Stimulated activated naive CD8-positive, alpha-beta T cell treated with anti-CD3 and anti-CD28 coated beads, Interleukin-15, amount 100 ng/mL, for 72 hours (primary cell): ENCODE measurements around the gene SPATA3.
"Not testable (repeated sequence)": the region's sequence is repeated elsewhere in the genome, so short reads cannot be mapped to it uniquely, and the experiment has no call there.

ENCODE experiments used
- ATAC-seq: fragments of 150-1000 bp; cut with Tn5 transposase; 2 replicates; pipeline ENCODE4 v1.10.0; 2021; ENCODE audit warnings: mild to moderate bottlenecking, moderate library complexity
- DNase-seq, 2 donors: peaks; one replicate each; pipeline ENCODE4 v3.0.0; 2021 to 2022
- H3K27ac Mint-ChIP-seq, 2 donors: one replicate each; pipeline ENCODE4 v1.8.0; 2022; ENCODE audit warnings: mild to moderate bottlenecking in 2 of 2, mixed read lengths in 2 of 2, moderate library complexity in 2 of 2
- H3K27me3 Mint-ChIP-seq: one replicate; pipeline ENCODE4 v1.8.0; 2022; ENCODE audit warnings: mixed read lengths
- H3K4me1 Mint-ChIP-seq: one replicate; pipeline ENCODE4 v1.8.0; 2022; ENCODE audit warnings: mild to moderate bottlenecking, mixed read lengths
- H3K4me3 Mint-ChIP-seq, 2 donors: one replicate each; pipeline ENCODE4 v1.8.0; 2022; ENCODE audit warnings: mild to moderate bottlenecking in 2 of 2, mixed read lengths in 2 of 2, moderate library complexity in 1 of 2
- H3K9me3 Mint-ChIP-seq, 2 donors: one replicate each; pipeline ENCODE4 v1.8.0; 2022; ENCODE audit warnings: mixed read lengths in 2 of 2

Gene SPATA3

GRCh38 chr2:230958820-230959756 lies 36.8 kb upstream of the SPATA3 start:
- H3K4me3 Mint-ChIP-seq: peak overlapping the region; percentile 91 to 96
- DNase-seq: no peak
- H3K27me3 Mint-ChIP-seq: peaks cover 15% of the 10 kb centered on the region
- peaks cover 0 to 10% of the 10 kb centered on the region in 2 donors for H3K9me3 Mint-ChIP-seq
- no peak overlapping the region for H3K27ac Mint-ChIP-seq
- H3K4me1 Mint-ChIP-seq: peaks cover 75% of the 10 kb centered on the region
- no peak for ATAC-seq

- H3K9me3 Mint-ChIP-seq: peaks cover 0 to 10% of the 10 kb centered on the region in 2 donors
- ATAC-seq (no peak), DNase-seq (no peak)
- no peak overlapping the region for H3K27ac Mint-ChIP-seq
- H3K27me3 Mint-ChIP-seq: peaks cover 15% of the 10 kb centered on the region
- no peak overlapping the region for H3K4me3 Mint-ChIP-seq
- H3K4me1 Mint-ChIP-seq: peaks cover 65% of the 10 kb centered on the region
These were observed 35.9 kb upstream of the SPATA3 start for GRCh38 chr2:230960026-230960425.

- ATAC-seq: no peak
- Mint-ChIP-seq H3K4me1 (peaks cover 63% of the 10 kb centered on the region), H3K27ac (no peak overlapping the region), H3K27me3 (peaks cover 15% of the 10 kb centered on the region), H3K4me3 (no peak overlapping the region), H3K9me3 (peaks cover 0 to 10% of the 10 kb centered on the region in 2 donors)
- DNase-seq: no peak
These were observed 34.8 kb upstream of the SPATA3 start for GRCh38 chr2:230961091-230961491.

GRCh38 chr2:230964136-230964730 lies 31.7 kb upstream of the SPATA3 start:
- H3K27me3 Mint-ChIP-seq: peaks cover 15% of the 10 kb centered on the region
- H3K4me1 Mint-ChIP-seq: peaks cover 60% of the 10 kb centered on the region
- DNase-seq (no peak), ATAC-seq (peak; percentile 45)
- H3K4me3 Mint-ChIP-seq: no peak overlapping the region
- H3K27ac Mint-ChIP-seq: no peak overlapping the region
- peaks cover 0 to 10% of the 10 kb centered on the region in 2 donors for H3K9me3 Mint-ChIP-seq

DNA sequence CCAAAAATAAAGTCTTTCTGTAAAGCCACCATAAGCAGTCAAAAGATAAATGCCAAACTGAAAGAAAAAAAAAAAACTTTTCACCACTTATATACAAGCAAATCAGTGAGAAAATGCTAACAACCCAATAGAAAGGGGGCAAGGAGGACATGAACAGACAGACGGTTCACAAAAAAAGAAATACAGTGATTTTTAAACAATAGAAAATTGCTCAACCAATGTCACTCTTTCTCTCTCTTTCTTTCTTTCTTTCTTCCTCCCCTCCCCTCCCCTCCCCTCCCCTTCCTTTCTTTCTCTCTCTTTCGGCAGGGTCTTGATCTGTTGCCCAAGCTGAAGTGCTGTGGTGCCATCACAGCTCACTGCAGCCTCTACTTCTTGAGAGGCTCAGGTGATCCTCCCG lies 28.8 kb upstream of the SPATA3 start:
- ATAC-seq (no peak), DNase-seq (no peak)
- H3K4me1 Mint-ChIP-seq: peaks cover 64% of the 10 kb centered on the region
- peak overlapping the region in 1 of 2 donors; percentile 76 for H3K27ac Mint-ChIP-seq
- H3K4me3 Mint-ChIP-seq: no peak overlapping the region
- peaks cover 3 to 10% of the 10 kb centered on the region in 2 donors for H3K9me3 Mint-ChIP-seq
- H3K27me3 Mint-ChIP-seq: no peaks in the 10 kb centered on the region

DNA sequence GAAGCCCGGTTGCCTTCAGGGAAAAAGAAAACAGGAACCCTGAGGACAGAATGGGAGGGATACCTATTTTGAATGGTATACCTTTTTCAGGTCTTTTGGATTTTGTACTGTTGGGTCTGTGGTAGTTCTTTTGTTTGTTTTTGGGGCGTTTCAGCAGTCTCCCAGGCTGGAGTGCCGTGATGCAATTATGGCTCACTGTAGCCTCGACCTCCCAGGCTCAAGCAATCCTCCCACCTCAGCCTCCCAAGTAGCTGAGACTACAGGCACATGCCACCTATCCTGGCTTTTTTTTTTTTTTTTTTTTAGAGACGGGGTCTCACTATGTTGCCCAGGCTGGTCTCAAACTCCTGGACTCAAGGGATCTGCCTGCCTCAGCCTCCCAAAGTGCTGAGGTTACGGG lies 27.6 kb upstream of the SPATA3 start:
- not testable (repeated sequence) for ATAC-seq, H3K27ac Mint-ChIP-seq, H3K27me3 Mint-ChIP-seq, H3K9me3 Mint-ChIP-seq, DNase-seq
- H3K4me1 Mint-ChIP-seq: peaks cover 66% of the 10 kb centered on the region
- peak overlapping the region in 1 of 2 donors; percentile 32 for H3K4me3 Mint-ChIP-seq

DNA sequence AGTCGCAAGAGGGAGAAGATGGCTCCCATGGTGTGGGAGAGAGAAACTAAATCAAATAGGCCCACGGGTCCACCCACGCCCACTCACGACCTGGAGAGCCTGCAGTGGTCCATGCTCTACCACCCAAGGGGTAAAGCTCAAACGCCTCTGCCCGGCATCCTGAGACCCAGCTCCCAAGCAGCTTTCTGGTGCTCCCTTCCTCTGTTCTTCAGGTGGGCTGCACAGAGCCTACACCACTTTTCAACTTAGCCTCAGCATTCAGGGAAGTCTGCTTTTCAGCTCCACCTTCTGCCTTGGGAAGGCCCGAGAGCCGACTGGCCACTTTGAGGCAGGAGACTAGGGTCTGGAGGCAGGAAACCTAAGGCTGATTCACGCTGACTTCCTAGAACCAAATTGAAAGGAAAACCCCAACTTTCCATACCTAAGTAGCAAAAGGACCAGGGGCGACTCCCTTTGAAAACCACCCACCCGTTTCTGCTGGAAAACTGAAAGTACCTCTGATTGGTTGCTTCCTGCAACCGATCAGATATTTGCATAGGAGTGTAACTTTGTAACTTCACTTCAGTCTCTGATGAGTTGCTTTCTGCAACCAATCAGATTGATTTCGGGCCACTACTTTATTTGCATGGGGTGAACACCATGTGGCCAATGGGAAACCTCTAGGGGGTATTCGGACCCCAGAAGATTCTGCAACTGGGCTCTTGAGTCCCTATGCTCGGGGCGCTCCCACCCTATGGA lies 26.8 kb upstream of the SPATA3 start:
- Mint-ChIP-seq H3K9me3 (peaks cover 0 to 7% of the 10 kb centered on the region in 2 donors), H3K27ac (no peak overlapping the region), H3K27me3 (no peaks in the 10 kb centered on the region), H3K4me1 (peaks cover 65% of the 10 kb centered on the region), H3K4me3 (peak overlapping the region in 1 of 2 donors; percentile 44)
- DNase-seq (no peak), ATAC-seq (no peak)

DNA sequence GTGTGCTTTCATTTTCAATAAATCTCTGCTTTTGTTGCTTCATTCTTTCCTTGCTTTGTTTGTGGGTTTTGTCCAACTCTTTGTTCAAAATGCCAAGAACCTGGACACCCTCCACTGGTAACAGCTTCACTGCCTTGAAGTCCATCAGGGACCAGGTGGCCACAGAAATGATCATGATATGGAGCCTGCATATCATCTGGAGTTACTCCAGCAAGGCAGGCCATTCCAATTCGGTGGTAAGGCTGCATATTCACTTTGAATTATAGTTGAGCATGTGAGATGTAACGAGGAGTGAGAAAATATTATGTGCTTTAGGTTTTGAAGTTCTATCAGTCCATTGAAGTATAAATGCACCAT lies 26.3 kb upstream of the SPATA3 start:
- DNase-seq: no peak
- Mint-ChIP-seq H3K4me1 (peaks cover 70% of the 10 kb centered on the region), H3K27me3 (no peaks in the 10 kb centered on the region), H3K27ac (no peak overlapping the region), H3K4me3 (peak overlapping the region in 1 of 2 donors; percentile 44), H3K9me3 (peaks cover 2 to 7% of the 10 kb centered on the region in 2 donors)
- no peak for ATAC-seq

GRCh38 chr2:230972046-230972445 lies 23.9 kb upstream of the SPATA3 start:
- DNase-seq (no peak), ATAC-seq (no peak)
- no peak overlapping the region for H3K27ac Mint-ChIP-seq
- H3K4me1 Mint-ChIP-seq: peaks cover 84% of the 10 kb centered on the region
- H3K4me3 Mint-ChIP-seq: no peak overlapping the region
- H3K9me3 Mint-ChIP-seq: peaks cover 4 to 7% of the 10 kb centered on the region in 2 donors
- H3K27me3 Mint-ChIP-seq: no peaks in the 10 kb centered on the region

GRCh38 chr2:230974096-230974913 lies 21.6 kb upstream of the SPATA3 start:
- Mint-ChIP-seq H3K27ac (peak overlapping the region; percentile 91 to 94), H3K9me3 (peaks cover 4 to 7% of the 10 kb centered on the region in 2 donors), H3K27me3 (no peaks in the 10 kb centered on the region), H3K4me3 (peak overlapping the region; percentile 74 to 82), H3K4me1 (peaks cover 89% of the 10 kb centered on the region)
- DNase-seq (peak; percentile 90 to 96), ATAC-seq (peak; percentile 97)

DNA sequence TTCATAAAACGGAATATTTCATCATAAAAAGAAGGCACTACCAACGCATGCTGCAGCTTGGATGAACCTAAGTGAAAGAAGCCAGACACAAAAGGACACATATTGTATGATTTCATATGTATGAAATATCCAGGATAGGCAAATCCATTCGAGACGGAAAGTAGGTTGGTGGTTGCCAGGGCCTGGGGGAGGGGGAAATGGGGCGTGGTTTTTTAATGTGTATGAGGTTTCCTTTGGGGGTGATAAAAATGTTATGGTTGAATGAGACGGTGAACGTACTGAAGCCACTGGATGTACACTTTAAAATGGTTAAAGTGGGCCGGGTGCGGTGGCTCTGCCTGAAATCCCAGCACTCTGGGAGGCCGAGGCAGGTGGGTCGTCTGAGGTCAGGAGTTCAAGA lies 20.0 kb upstream of the SPATA3 start:
- ATAC-seq: no peak
- no peak for DNase-seq
- Mint-ChIP-seq H3K4me1 (peaks cover 86% of the 10 kb centered on the region), H3K4me3 (peak overlapping the region; percentile 16 to 46), H3K27ac (peak overlapping the region in 1 of 2 donors; percentile 77), H3K27me3 (no peaks in the 10 kb centered on the region), H3K9me3 (peaks cover 4 to 7% of the 10 kb centered on the region in 2 donors)

DNA sequence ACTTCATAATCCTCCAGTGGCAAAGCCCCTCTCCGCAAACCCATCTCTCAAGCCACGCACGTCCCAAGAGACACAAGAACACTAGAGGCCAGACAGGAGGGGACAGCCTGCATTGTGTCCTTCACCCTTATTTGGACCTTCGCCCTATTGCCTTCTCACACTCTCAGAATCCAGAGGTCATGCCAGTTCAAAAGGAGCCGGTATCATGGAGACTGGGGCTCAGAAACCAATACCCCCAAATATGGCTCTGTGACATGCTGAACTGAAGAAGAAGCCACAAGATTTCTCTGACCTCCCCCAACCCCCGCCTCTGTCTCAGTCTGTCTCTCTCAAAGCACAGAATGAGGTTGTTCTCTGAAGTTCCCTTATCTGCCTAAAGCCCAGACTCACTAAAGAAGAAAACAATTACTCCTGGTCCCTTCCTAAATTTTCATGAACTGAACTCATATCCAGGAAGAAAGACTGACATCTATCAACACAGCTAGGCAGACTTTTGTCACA lies 19.2 kb upstream of the SPATA3 start:
- Mint-ChIP-seq H3K4me3 (peak overlapping the region in 1 of 2 donors; percentile 1), H3K4me1 (peaks cover 91% of the 10 kb centered on the region), H3K27ac (peak overlapping the region in 1 of 2 donors; percentile 77), H3K27me3 (no peaks in the 10 kb centered on the region), H3K9me3 (peaks cover 4 to 7% of the 10 kb centered on the region in 2 donors)
- DNase-seq (no peak), ATAC-seq (no peak)

DNA sequence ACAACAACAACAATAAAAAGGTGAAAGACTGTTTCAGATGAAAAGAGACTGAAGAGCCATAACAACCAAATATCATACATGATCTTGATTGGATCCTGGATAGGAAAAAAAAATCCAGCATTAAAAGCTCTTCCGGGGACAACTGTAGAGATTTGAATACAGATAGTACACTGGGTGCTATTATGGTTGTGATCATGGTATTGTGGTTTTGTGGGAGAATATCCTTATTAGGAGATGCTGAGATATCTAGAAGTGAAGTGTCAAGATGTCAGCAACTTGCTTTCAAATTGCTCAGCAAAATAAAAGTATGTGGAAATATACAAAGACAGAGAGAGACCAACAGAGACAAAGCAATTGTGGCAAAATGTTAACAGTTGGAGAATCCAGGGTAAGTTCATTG lies 15.5 kb upstream of the SPATA3 start:
- DNase-seq: no peak
- Mint-ChIP-seq H3K9me3 (no peaks in the 10 kb centered on the region), H3K4me3 (peak overlapping the region; percentile 29 to 97), H3K27me3 (no peaks in the 10 kb centered on the region), H3K4me1 (peaks cover 91% of the 10 kb centered on the region), H3K27ac (no peak overlapping the region)
- no peak for ATAC-seq

DNA sequence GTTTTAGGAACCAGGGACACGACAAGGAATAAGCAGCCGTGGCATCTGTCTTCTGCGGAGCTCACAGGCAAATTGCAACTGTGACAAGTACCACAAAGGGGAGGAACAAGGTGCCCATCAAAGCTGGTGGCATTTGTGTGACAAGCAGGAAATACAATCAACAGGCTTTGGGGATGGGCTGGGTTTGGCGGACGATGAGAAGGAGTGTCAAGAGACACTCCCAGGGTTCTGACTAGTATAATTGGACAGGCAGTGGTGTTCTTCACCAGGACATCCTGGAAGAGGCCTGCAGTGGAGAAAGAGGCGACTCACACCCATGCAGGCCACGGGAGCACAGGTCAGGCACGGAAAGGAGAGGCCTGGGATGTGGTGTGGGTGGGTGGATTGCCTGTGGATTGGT lies 14.2 kb upstream of the SPATA3 start:
- DNase-seq: peak in 1 of 2 donors; percentile 60
- H3K4me1 Mint-ChIP-seq: peaks cover 91% of the 10 kb centered on the region
- H3K4me3 Mint-ChIP-seq: peak overlapping the region; percentile 85 to 97
- no peaks in the 10 kb centered on the region for H3K27me3 Mint-ChIP-seq
- H3K27ac Mint-ChIP-seq: peak overlapping the region; percentile 64 to 87
- peak; percentile 27 for ATAC-seq
- no peaks in the 10 kb centered on the region for H3K9me3 Mint-ChIP-seq

DNA sequence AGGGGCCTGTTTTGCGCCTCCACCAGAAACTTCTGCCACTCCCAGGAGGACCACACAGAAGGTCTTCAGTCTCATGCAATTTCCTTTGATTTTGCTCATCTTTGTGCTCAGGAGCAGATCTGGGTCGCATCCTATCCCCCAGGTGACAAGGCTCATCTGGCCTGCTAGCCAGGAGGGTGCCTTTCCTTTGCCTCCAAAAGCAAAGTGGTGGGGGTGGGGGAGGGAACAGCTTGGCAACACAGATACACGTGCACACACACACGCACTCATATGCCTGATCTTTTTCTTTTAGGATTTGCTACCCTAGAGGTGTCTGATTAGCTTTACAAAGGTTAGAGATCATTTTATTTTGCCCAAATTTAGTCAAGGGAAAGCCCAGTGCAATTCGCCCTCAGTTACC lies 13.8 kb upstream of the SPATA3 start:
- Mint-ChIP-seq H3K27ac (peak overlapping the region in 1 of 2 donors; percentile 87), H3K4me3 (peak overlapping the region; percentile 85 to 97), H3K4me1 (peaks cover 91% of the 10 kb centered on the region), H3K27me3 (no peaks in the 10 kb centered on the region), H3K9me3 (no peaks in the 10 kb centered on the region)
- DNase-seq (no peak), ATAC-seq (no peak)
